Stimulated activated CD4-positive, alpha-beta T cell treated with anti-CD3 and anti-CD28 coated beads, TNF-alpha, amount 100 ng/mL, for 4 hours (primary cell): Measurements from ENCODE around the gene SART1.

Source experiments
- DNase-seq, 3 experiments: peaks; one replicate each; pipeline ENCODE4 v3.0.0-alpha.2; 2020; ENCODE audit warnings: low read depth in 3 of 3

SART1 gene, protein sequence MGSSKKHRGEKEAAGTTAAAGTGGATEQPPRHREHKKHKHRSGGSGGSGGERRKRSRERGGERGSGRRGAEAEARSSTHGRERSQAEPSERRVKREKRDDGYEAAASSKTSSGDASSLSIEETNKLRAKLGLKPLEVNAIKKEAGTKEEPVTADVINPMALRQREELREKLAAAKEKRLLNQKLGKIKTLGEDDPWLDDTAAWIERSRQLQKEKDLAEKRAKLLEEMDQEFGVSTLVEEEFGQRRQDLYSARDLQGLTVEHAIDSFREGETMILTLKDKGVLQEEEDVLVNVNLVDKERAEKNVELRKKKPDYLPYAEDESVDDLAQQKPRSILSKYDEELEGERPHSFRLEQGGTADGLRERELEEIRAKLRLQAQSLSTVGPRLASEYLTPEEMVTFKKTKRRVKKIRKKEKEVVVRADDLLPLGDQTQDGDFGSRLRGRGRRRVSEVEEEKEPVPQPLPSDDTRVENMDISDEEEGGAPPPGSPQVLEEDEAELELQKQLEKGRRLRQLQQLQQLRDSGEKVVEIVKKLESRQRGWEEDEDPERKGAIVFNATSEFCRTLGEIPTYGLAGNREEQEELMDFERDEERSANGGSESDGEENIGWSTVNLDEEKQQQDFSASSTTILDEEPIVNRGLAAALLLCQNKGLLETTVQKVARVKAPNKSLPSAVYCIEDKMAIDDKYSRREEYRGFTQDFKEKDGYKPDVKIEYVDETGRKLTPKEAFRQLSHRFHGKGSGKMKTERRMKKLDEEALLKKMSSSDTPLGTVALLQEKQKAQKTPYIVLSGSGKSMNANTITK

DNA sequence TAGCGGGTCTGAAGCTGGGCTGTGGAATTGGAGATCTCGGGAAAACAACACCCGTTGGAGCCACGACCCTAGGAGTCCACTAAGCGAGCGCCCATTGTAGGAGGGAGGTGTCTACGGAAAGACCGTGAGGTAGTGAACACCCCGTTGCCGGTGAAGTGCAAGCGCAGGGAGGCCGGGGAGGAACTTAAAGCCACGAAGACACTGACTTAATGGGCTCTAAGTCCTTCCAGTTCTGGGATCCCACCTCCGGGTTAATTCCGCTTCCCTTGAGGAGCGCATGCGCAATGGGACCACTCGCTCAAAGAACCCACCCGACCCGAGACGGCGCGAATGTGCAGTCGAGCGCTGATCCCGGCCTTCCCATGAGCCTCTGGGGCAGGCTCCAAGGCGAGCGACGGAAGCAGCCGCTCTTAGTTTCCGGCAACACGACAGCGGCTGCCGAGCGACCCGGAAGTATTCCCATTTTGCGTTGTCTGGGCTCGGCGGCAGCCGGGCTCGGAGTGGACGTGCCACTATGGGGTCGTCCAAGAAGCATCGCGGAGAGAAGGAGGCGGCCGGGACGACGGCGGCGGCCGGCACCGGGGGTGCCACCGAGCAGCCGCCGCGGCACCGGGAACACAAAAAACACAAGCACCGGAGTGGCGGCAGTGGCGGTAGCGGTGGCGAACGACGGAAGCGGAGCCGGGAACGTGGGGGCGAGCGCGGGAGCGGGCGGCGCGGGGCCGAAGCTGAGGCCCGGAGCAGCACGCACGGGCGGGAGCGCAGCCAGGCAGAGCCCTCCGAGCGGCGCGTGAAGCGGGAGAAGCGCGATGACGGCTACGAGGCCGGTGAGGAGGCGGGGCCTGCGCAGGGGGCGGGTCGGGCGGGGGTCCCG is at the start of gene SART1:
Gene SART1 (plus strand): TSS at position 468 of the 874 bp plus-strand sequence. CDS start 47 bp downstream, at position 515.
- DNase-seq, result peak; percentile 86 to 92 (median 90)

DNA sequence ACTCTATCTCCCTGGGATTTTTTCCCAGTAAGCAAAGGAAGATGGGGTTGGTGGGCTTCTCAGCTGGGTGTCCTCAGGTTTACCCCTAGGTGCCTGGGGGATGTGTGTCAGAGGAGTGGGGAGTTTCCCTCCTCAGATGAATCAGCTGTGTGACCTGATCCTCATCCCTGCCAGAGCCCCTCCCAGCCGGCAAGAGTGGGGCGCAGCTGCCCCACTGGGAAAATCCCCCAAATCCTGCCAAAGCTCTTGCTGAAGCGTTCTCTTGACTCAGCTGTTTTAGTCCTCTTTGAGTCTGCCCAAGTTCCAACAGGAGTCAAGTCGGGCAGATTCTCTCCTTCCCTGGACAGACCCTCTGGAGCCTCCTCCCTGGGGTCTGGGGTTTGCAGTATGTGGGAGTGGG is 48.7 kb upstream of the SART1 start:
- DNase-seq, result no peak

DNA sequence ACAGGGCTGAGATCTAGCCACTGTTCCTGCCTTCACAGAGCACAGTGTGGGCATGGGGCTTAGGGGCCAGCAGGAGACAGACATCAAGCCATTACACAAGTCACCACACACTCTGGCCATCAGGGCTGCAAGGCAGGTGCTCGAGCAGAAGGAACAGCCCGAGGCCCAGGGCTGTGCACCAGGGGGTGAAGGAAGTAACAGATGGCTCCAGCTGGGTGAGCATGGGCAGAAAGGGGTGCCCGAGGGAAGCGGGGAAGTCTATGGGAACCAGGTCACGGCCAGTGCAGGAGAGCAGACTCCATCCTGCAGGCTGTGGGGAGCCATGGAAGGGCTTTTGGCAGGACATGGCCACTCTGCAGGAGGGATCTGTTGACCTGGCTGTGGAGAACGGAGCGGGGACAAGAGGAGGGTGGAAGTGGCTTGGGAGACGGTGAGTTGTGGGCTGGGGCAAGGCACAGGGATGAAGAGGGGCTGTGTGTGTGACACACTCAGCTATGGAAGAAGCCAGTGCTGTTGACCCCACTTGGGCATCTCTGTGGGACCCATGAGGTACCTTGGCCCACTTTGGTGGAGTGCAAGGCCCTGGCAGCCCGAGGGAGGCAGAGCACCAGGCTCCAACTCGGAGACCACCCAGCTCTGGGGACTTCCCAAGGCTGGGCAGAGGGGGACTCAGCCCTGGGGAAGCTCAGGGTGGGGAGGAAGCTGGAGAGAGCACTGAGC is 46.3 kb upstream of the SART1 start:
- DNase-seq, result no peak

DNA sequence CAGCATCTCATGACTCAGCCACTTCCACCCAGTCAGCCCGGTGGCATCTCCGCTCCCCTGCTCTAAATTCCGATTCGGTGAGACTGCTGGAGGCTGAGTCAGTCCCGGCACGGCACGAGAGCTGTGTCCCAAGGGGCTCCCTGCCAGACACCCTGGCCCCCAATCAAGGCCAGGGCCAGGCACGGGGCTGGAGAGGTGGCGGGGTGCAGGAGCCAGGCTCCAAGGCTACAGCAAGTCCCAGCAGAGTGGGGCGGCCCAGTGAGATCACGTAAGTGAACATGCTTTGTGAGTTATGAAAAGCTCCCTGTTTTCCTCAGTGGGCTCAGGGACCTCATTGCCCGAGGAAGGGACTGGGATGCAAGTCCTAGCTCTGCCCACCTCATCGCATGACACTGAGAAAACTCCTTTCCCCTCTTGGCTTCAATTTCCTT is 45.7 kb upstream of the SART1 start:
- DNase-seq, result no peak

DNA sequence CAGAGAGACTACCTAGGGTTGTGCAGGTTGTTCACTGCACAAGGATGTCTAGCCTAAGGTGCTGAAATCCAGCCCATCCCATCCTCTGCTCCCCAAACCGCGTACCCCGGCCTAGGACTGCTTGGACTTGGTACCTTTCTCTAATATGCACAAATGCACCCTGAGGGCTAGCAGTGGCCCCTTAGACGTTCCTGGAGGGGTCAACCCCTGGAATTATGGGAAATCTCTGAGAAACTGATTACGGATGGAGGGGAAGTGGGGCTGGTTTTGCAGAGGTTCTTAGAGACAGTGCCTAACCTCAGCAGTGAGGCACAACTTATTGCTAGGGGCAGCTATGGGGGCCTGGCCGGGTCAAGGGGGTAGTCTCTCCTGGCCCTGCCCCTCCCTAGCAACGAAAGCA is 45.1 kb upstream of the SART1 start:
- no peak for DNase-seq

DNA sequence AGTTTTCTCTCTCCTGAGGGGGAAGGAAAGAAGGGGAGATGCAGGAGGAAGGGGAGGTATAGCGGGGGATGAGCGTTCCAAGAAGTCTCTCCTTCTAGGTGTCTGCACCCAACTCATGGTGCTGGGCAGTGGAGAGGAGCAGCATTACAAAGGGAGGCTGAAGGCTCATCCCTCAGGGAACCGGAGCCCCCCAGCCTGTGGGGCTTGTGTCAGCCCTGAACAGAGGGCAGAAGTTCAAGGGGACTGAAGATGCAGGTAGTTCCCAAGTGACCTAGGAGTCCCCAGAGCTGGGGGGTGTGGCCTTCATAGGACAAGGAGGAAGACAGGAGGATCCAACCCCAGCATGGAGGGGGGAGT is 44.5 kb upstream of the SART1 start:
- DNase-seq, result no peak

DNA sequence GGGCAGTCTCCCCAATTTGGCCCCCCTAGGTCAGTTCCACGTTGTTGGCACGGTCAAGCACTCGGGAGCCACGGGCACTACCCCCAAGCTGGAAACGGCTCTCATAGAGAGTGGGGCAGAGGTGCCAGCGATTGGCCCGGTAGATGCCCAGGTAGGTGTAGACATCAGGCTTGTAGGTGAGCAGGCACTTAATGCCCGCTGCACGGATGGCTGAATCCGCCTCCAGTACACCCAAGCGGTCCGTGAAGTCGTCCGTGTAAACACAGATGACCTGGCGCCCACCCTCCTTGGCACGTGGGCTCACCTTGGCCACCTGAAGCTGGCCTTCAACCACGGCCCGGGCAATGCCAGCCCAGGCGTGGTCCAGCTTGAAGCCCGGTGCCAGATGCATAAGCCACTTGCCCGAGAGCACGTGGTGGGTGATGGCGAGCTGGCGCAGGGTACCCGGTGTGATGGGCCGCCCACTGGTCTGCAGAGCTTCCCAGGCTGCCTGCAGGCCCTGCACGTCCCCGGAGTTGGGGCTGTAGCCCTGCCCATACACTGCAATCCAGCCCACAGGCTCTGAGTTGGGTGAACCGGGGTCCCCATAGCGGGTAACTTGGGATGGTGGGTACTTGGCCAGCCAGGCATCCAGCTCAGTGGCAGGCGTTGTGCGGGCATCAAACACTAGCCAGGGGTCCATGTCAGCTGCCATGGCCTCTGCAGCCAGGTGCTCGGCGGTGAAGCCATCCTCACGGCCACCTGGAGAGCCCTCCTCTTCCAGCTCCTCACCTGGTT is 43.9 kb upstream of the SART1 start:
- no peak for DNase-seq

DNA sequence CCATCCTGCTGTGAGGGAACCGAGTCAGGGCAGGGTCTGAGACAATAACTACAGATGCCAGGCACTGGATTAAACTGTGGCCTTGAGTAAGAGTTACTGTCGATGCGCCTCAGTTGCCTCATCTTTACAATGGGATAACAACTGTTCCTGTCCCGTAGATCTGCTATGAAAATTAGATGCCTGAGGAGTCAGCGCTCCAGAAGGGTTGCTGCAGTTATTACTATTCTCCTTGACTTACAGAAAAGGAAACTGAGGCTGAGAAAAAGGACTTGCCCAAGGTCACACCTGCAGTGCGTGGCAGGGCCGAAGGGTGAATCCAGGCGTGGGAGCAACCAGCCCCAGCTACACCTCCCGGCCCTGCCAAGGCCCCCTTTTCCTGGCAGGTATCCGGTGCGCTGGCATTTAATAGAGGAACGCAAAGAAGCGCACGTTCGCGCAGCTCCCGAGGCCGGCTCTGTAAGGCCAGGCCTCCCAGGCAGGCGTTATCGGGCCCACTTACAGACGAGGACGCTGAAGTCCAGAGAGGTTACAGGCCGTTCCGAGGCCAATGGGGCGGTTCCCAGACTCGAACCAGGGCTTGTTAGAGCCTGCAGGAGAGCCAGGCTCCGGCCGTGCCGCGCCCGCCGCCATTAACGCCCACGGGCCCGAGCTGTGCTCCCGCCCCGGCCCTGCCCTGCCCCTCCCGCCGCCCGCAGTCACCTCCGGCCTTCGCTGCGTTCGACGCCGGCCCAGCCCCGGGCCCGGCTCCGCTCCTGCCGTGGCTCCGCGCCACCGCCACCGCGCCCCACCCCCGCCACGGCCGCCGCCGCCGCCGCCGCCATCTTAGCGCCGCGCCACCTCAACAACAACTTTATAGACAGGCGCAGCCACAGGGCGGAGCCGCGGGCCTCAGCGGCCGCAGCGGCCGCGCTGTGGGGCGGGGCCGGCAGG is 43.1 kb upstream of the SART1 start, which contains the start of gene C11orf68:
Gene C11orf68 (minus strand): TSS at position 852 of the 930 bp plus-strand sequence. CDS start 31 bp downstream, at position 821.
- DNase-seq, result no peak

DNA sequence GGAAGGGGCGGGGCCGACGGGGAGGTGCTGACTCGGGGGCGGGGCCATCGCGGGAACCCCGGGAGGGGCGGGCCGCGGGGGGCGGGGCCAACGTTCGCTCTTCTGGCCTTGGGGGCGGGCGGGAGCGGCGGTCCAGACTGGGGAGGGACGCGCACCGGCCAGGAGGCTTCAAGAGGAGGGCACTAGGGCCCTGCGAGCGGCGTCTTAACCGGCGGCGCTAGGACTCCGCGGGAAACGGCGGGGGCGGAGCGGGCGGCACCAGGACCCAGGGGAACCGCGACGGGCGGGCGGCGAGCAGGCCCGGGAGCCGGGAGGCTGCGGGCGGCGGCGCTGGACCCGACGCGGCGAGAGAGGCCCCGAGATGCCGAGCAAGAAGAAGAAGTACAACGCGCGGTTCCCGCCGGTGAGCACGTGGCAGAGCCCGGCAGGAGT is 42.4 kb upstream of the SART1 start, which contains the start of gene DRAP1:
Gene DRAP1 (plus strand): TSS at position 286 of the 432 bp plus-strand sequence. CDS start 76 bp downstream, at position 362.
- DNase-seq, result peak; percentile 99

DNA sequence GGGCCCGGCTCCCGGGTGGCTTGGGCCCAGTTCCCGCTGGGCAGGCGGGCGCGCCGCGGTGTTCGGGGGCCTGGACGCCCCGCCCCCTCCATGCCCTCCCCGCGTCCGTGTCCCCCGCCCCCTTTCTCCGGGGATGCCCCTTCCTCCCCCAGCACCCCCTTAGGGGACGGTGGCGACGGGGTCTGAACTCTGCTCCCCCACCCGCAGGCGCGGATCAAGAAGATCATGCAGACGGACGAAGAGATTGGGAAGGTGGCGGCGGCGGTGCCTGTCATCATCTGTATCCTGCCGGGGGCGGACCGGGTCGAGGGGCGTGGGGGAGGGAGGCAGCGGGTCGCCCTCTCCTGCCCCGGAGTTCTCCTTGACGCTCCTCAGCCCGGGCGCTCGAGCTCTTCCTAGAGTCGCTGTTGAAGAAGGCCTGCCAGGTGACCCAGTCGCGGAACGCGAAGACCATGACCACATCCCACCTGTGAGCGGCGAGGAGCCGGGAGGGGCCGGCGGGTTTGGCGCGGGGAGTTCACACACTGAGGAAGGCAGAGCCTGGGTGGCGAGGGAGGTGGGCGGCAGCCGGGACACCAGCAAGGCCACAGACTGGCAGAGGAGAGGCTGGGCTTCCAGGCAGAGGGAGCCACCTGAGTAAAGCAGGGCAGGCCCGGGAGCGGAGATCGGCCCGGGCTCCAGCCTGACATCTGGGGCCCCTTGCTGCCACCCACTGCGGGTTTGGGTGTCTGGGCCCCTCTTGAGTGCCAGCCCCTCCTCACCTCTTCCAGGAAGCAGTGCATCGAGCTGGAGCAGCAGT is 41.8 kb upstream of the SART1 start:
- peak in 2 of 3 experiments; percentile 41 to 56 for DNase-seq

DNA sequence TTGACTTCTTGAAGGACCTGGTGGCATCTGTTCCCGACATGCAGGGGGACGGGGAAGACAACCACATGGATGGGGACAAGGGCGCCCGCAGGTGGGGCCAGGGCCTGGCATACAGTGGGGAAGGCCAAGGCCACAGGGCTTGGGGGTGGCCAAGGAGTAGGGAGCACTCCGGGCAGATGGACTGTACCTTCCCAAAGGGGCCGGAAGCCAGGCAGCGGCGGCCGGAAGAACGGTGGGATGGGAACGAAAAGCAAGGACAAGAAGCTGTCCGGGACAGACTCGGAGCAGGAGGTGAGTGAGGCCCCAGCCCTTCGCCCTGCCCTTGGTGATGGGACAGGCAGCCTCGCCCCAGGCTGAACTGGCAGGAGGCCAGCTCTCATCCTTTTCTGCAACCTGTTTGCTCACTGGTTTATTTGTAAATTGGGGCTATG is 41.1 kb upstream of the SART1 start:
- no peak for DNase-seq

DNA sequence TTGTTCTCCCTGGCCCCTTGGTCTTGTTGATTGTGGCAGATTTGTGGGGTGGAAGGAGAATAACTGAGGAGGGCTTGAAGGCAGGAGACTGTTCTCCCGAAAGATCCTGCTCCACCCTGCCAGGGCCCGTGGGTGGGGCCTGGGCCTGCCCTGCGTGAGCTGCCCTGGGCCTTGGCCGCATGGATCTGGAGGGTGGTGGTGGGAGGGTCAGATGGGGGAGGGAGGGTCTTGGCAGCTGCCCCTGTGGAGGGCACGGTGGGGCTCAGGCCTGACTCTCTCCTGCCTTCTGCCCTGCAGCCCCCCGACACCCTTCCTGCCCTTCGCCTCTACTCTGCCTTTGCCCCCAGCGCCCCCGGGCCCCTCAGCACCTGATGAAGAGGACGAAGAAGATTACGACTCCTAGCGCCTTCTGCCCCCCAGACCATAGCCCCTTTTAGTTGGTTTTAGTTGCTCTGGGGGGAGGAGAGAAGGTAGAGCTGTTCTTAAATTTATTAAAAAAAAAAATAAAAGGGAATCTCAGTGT is 40.4 kb upstream of the SART1 start:
- no peak for DNase-seq

DNA sequence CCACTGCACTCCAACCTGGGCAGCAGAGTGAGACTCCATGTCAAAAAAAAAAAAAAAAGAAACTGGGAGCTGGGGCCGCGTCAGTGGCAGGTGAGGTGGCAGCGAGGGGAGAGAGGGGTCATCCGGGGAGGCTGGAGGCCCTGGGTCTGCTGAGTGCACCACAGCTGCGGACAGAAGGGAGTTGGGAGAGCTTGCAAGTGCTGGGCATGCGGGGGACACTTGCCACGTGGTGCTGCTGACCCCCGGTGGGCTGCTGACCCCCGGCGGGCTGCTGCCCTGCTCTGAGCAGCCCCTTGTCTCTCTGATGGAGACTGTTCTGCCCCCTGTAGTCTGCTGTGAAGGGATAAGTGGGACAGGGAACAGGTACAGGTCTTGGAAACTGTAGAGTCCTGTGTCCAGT is 39.7 kb upstream of the SART1 start:
- no peak for DNase-seq

DNA sequence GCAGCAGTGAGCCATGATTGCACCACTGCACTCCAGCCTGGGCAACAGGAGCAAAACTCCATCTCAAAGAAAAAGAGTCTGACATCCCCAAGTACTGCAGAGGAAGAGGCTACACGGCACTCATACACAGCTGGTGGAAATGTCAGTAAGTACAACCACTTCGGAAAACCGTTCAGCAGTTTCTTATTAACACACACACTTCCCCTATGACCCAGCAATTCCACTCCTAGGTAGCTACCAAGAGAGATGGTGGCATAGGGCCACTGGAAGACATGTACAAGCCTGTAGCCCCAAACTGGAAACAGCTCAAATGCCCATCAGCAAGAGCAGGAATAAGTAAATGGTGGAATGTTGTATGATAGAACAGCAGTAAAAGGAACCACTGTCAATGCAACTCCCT is 39.0 kb upstream of the SART1 start:
- DNase-seq, result no peak

DNA sequence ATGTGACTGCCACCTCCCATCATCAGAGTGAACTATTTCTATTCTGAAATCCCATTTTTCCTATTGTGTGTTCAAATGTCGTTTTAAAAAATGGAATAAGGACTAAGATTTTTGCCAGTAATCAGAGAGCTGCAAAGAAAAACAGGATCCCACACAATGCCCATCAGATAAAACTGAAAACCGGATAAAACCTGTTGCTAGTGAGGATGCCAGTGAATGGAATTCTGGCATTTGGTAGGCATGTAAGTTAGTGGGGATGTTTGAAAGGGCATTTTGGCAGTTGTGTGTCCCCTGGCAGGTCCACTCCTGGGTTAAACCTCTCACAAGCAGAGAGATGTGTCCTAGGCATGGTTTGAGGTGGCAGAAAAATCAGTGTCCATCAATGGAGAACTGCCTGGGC is 36.1 kb upstream of the SART1 start:
- no peak for DNase-seq

DNA sequence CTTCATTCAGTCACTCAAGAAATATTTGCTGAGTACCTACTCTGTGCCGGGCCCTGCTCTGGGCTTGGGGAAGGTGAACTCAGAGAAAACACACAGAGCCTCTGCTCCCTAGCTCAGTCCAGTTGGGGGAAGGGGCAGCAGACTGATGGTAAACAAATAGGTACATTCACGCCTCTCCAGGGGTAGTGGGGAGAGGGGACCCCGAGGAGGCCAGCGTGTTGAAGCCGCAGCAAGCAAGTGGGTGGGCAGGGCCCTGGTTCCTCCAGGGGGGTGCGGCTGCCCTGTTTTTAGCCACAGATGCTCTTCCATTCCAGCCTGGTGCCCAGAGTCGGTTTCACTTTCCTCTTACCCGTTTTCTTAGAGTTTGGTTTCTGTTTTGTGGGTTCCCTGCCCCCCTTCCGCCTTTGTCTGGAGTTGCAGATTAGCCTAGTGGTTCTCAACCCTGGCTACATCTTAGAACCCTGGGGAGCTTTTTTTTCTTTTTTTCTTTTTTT is 33.6 kb upstream of the SART1 start:
- DNase-seq, result peak; percentile 34 to 64 (median 54)

DNA sequence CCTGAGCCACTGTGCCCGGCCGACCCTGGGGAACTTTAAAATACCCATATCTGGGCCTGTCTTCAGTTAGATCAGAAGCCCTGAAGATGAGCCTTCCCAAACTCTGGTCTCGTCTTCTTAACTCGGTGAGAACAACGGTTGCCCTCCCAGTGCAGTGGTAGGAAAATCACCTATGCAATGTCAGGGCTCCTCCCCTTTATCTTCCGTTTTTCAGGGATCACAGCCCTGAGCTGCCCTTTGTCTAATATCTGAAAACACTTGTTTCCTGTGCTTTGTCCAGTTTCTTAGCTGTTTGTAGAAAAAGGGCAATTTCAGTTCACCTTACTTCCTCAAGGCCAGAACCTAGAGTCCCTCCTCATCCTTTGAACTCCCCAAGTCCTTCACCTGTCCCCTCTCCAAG is 32.9 kb upstream of the SART1 start:
- no peak for DNase-seq
